SK-N-SH (cell line): ENCODE results near the gene FAM216A. TPM values are rescaled to one million over a fixed set of nuclear protein-coding genes. Genes with fewer than 3 reads are reported as not detected.

Experiments used
- CTCF ChIA-PET: fragments of 300-600, 350-600 bp; formaldehyde crosslinking; extraction: SDS; loops from one replicate; lab custom pipeline; 2021; lab: Yijun Ruan, JAX
- POLR2A ChIA-PET: fragments of 350-600 bp; sonication (Branson Sonifier 250); formaldehyde crosslinking; extraction: SDS; loops from one replicate; lab custom pipeline; 2020; ENCODE audit warnings: antibody characterized with exemption, inconsistent platforms; lab: Yijun Ruan, JAX
- DNase-seq: peaks from one replicate; pipeline ENCODE4 v3.0.0; 2012
- H2AFZ ChIP-seq: fragments of 200-600 bp; sonication (generic); 2 replicates; pipeline ENCODE4 v1.8.1; 2016; ENCODE audit warnings: antibody characterized with exemption, mild to moderate bottlenecking, low read depth
- H3F3A ChIP-seq: fragments of 200-600 bp; sonication (generic); replicated peaks from 2 replicates; pipeline ENCODE3; 2016; ENCODE audit warnings: antibody characterized with exemption, mild to moderate bottlenecking; ENCODE audit not compliant: insufficient read depth
- H3K27ac ChIP-seq, 2 experiments: fragments of 200-500 bp in 1 of 2; fragments of 200-600 bp in 1 of 2; sonication (Bioruptor generic) in 1 of 2; sonication (generic), shearing (Covaris generic) in 1 of 2; 2 replicates each; pipeline versions ENCODE4 v1.5.1 to v1.6.1; 2014 to 2016; ENCODE audit warnings: low read depth in 2 of 2, inconsistent platforms in 1 of 2, low read length in 1 of 2, mild to moderate bottlenecking in 1 of 2, mixed read lengths in 1 of 2
- H3K27me3 ChIP-seq: fragments of 200-600 bp; sonication (generic), shearing (Covaris generic); 2 replicates; pipeline ENCODE4 v1.6.1; 2016; ENCODE audit warnings: mixed run types; ENCODE audit not compliant: insufficient read depth
- H3K36me3 ChIP-seq, 2 experiments: fragments of 200-500 bp in 1 of 2; fragments of 200-600 bp in 1 of 2; sonication (Bioruptor generic) in 1 of 2; sonication (generic) in 1 of 2; replicated peaks in 1 of 2; 2 replicates each; pipeline versions ENCODE3 to v1.5.1; 2014 to 2016; ENCODE audit warnings: low read length in 1 of 2, mild to moderate bottlenecking in 1 of 2; ENCODE audit not compliant: insufficient read depth in 2 of 2, control insufficient read depth in 1 of 2
- H3K4me1 ChIP-seq, 2 experiments: fragments of 200-500 bp in 1 of 2; fragments of 200-600 bp in 1 of 2; sonication (Bioruptor generic) in 1 of 2; sonication (generic), shearing (Covaris generic) in 1 of 2; 2 replicates each; pipeline versions ENCODE4 v1.5.1 to v1.6.1; 2014 to 2016; ENCODE audit warnings: low read depth in 1 of 2, low read length in 1 of 2, mixed run types in 1 of 2; ENCODE audit not compliant: insufficient read depth in 2 of 2, control insufficient read depth in 1 of 2
- H3K4me2 ChIP-seq: fragments of 200-600 bp; sonication (generic), shearing (Covaris generic); 2 replicates; pipeline ENCODE4 v1.6.1; 2017; ENCODE audit warnings: mixed run types
- H3K4me3 ChIP-seq, 2 experiments: fragments of 200-500 bp in 1 of 2; fragments of 200-600 bp in 1 of 2; sonication (Bioruptor generic) in 1 of 2; sonication (generic), shearing (Covaris generic) in 1 of 2; 2 replicates each; pipeline versions ENCODE4 v1.5.1 to v1.8.1; 2014 to 2016; ENCODE audit warnings: low read depth in 2 of 2, inconsistent platforms in 1 of 2, low read length in 1 of 2, mild to moderate bottlenecking in 1 of 2, mixed read lengths in 1 of 2, moderate library complexity in 1 of 2
- H3K79me2 ChIP-seq: fragments of 200-600 bp; sonication (generic); 2 replicates; pipeline ENCODE4 v1.8.1; 2017; ENCODE audit warnings: mild to moderate bottlenecking; ENCODE audit not compliant: insufficient read depth
- H3K9ac ChIP-seq: fragments of 200-600 bp; sonication (generic); 2 replicates; pipeline ENCODE4 v1.6.1; 2017; ENCODE audit warnings: mixed run types
- H3K9me2 ChIP-seq: fragments of 200-600 bp; sonication (generic); 2 replicates; pipeline ENCODE4 v1.6.1; 2017; ENCODE audit warnings: mixed run types
- H3K9me3 ChIP-seq: fragments of 200-600 bp; sonication (generic); 2 replicates; pipeline ENCODE4 v1.6.1; 2017; ENCODE audit warnings: mixed run types, mild to moderate bottlenecking, moderate library complexity
- H4K20me1 ChIP-seq: fragments of 200-600 bp; sonication (generic); 2 replicates; pipeline ENCODE4 v1.6.1; 2017; ENCODE audit warnings: mild to moderate bottlenecking, mixed run types; ENCODE audit not compliant: insufficient read depth
- CHD2 ChIP-seq: fragments of 150-350 bp; IDR thresholded peaks from 2 replicates; pipeline ENCODE4 v1.6.1; 2018; ENCODE audit warnings: low read length; ENCODE audit not compliant: partially characterized antibody
- ELF1 ChIP-seq: IDR thresholded peaks from 2 replicates; pipeline ENCODE4 v1.4.0; 2012
- EZH2phosphoT487 ChIP-seq: fragments of 200-600 bp; sonication (generic); IDR thresholded peaks from 2 replicates; pipeline ENCODE4 v1.6.1; 2017; ENCODE audit warnings: low read depth, mixed run types, mild to moderate bottlenecking, antibody characterized with exemption, moderate library complexity, borderline replicate concordance
- FOSL2 ChIP-seq: IDR thresholded peaks from 2 replicates; pipeline ENCODE4 v1.4.0; 2012; ENCODE audit warnings: low read depth, mild to moderate bottlenecking, moderate library complexity, borderline replicate concordance
- FOXM1 ChIP-seq: IDR thresholded peaks from 2 replicates; pipeline ENCODE4 v1.4.0; 2012; ENCODE audit warnings: low read depth, mild to moderate bottlenecking
- GABPA ChIP-seq: IDR thresholded peaks from 2 replicates; pipeline ENCODE4 v1.4.0; 2012; ENCODE audit warnings: low read depth, mild to moderate bottlenecking
- GATA2 ChIP-seq: sonication (generic); formaldehyde crosslinking; IDR thresholded peaks from 2 replicates; pipeline ENCODE4 v1.5.0; 2020; ENCODE audit warnings: mild to moderate bottlenecking, missing genetic modification reagents
- JUND ChIP-seq: IDR thresholded peaks from 2 replicates; pipeline ENCODE4 v1.4.0; 2012
- POLR2AphosphoS5 ChIP-seq: IDR thresholded peaks from 2 replicates; pipeline ENCODE4 v1.6.1; 2012; ENCODE audit warnings: low read depth, low read length
- RAD21 ChIP-seq: IDR thresholded peaks from 2 replicates; pipeline ENCODE4 v1.6.1; 2012; ENCODE audit warnings: mild to moderate bottlenecking, low read length
- RCOR1 ChIP-seq: fragments of 150-350 bp; IDR thresholded peaks from 2 replicates; pipeline ENCODE4 v1.6.1; 2017; ENCODE audit warnings: antibody characterized with exemption, low read length
- TEAD4 ChIP-seq: IDR thresholded peaks from 2 replicates; pipeline ENCODE4 v1.4.0; 2012; ENCODE audit warnings: mild to moderate bottlenecking, borderline replicate concordance; ENCODE audit not compliant: insufficient read depth
- YY1 ChIP-seq: IDR thresholded peaks from 2 replicates; pipeline ENCODE4 v1.4.0; 2012; ENCODE audit warnings: low read depth, mild to moderate bottlenecking
- WGBS: methylation state at CpG from one replicate; pipeline ENCODE4 v1.1.6; 2017; ENCODE audit warnings: low lambda C conversion rate; 5-methylcytosine and 5-hydroxymethylcytosine counted together
- polyA plus RNA-seq, 3 experiments: library from polyadenylated mRNA; depleted of rRNA; stranded (reverse); fragments of >200 nt; gene quantifications; 2 replicates each; pipeline ENCODE4 v1.2.3, GENCODE V29; 2012
- TF ChIP-seq, protein P1 (sequence below): fragments of 150-350 bp; IDR thresholded peaks from 2 replicates; pipeline ENCODE4 v1.6.1; 2017; ENCODE audit warnings: antibody characterized with exemption, low read length, low read depth, borderline replicate concordance
- TF ChIP-seq, protein P2 (sequence below): IDR thresholded peaks from 2 replicates; pipeline ENCODE4 v1.6.1; 2012; ENCODE audit warnings: mild to moderate bottlenecking, low read depth, low read length, moderate library complexity
- TF ChIP-seq, protein P3 (sequence below): IDR thresholded peaks from 2 replicates; pipeline ENCODE4; 2012
- TF ChIP-seq, protein P4 (sequence below): fragments of 200-600 bp; sonication (generic); IDR thresholded peaks from 2 replicates; pipeline ENCODE4 v1.6.1; 2017; ENCODE audit warnings: antibody characterized with exemption, mild to moderate bottlenecking, moderate library complexity

Gene FAM216A
- polyA plus RNA-seq, 1 of the 3 experiments (the other 2 are of a cell fraction) = 29.8 TPM

DNA sequence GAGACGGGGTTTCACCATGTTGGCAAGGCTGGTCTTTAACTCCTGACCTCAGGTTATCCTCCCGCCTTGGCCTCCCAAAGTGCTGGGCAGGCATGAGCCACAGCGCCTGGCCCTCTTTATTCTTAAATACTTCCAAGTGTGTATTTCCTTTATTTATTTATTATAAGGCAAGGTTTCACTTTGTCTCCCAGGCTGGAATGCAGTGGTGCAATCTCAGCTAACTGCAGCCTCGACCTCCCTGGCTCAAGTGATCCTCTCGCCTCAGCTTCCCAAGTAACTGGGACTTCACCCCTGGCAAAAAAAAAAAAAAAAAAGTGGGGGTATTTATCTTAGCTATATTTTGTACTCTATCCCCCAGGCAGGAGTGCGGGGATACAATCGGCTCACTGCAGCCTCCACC, 6.8 kb downstream of the FAM216A start:
- no peak for TF ChIP-seq ELF1
- TF ChIP-seq YY1 = no peak
- no peak for TF ChIP-seq EZH2phosphoT487
- TF ChIP-seq, protein P1, sequence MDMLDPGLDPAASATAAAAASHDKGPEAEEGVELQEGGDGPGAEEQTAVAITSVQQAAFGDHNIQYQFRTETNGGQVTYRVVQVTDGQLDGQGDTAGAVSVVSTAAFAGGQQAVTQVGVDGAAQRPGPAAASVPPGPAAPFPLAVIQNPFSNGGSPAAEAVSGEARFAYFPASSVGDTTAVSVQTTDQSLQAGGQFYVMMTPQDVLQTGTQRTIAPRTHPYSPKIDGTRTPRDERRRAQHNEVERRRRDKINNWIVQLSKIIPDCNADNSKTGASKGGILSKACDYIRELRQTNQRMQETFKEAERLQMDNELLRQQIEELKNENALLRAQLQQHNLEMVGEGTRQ = no peak
- TF ChIP-seq POLR2AphosphoS5 = no peak
- TF ChIP-seq TEAD4 = no peak
- TF ChIP-seq GABPA = no peak
- H4K20me1 ChIP-seq = no peaks in the 10 kb centered on the region
- no peak overlapping the region for H3K27ac ChIP-seq
- H3K4me2 ChIP-seq = no peak overlapping the region
- no peaks in the 10 kb centered on the region for H3K9me3 ChIP-seq
- ChIA-PET CTCF (interaction anchor here (1.2 kb wide), 1 partner anchor 25 kb away, joined by 3 read pairs; the partner anchor contains the start of gene ARPC3), POLR2A (interaction anchor here (1.0 kb wide), 1 partner anchor 195 kb away, joined by 3 read pairs; no protein-coding TSS in a partner anchor)
- H3K36me3 ChIP-seq = peaks cover 5 to 15% of the 10 kb centered on the region in 2 experiments
- no peaks in the 10 kb centered on the region for H3K27me3 ChIP-seq
- H2AFZ ChIP-seq = no peak overlapping the region
- 96% methylated on average over 7 of the region's 7 CpGs for WGBS
- H3K4me1 ChIP-seq = no peaks in the 10 kb centered on the region
- H3K4me3 ChIP-seq = no peak overlapping the region
- peaks cover 8% of the 10 kb centered on the region for H3F3A ChIP-seq
- no peak for DNase-seq
- no peak overlapping the region for H3K9ac ChIP-seq
- peaks cover 25% of the 10 kb centered on the region; the same call in 1 of the 2 replicates for H3K79me2 ChIP-seq
- no peaks in the 10 kb centered on the region for H3K9me2 ChIP-seq

DNA sequence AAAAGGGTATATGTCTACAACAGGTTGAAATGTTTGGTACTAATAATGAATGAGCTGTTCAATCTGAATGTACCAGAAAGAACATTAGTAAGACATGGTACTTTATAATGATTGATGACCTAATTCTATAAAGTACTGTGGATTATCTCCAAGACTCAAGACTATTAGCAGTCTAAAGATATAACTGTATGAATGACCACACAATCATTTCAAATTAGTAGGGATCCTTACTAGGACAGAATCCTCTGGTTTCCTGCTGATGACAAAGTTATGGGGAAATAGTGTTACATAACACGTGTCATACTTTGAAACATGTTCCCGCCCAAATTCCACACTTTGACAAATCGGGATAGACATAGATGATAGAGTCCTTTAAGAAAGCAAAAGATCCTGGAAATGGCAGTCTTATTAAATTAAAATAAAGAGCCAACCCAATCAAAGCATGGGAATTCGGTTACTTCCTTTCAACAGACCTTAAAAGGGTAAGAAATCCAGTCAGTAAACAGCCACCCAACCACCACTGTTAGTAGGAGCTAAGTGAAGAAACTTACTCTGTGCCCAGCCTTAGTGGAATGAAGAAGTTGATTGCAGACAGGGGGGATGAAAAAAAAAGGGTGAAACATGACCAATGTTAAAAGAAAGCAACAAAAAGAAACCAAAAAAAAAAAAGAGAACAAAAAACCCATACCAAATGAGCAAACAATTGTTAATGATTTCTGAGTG, 30.5 kb downstream of the FAM216A start:
- H2AFZ ChIP-seq = no peak overlapping the region
- H3K9ac ChIP-seq = no peak overlapping the region; the same call in 1 of the 2 replicates
- peaks cover 8% of the 10 kb centered on the region; the same call in 1 of the 2 replicates for H4K20me1 ChIP-seq
- H3K4me1 ChIP-seq = peaks cover 10 to 20% of the 10 kb centered on the region in 2 experiments; a peak in 3 of 4 replicates
- no peaks in the 10 kb centered on the region for H3K9me3 ChIP-seq
- POLR2A ChIA-PET = no interaction called here
- peaks cover 74% of the 10 kb centered on the region for H3K79me2 ChIP-seq
- no peak overlapping the region for H3K4me3 ChIP-seq
- 80% methylated on average over 4 of the region's 4 CpGs for WGBS
- CTCF ChIA-PET = interaction anchor here (1.1 to 2.1 kb wide), 2 partner anchors 17 to 30 kb away, joined by 4 to 11 read pairs; partner anchors contain the start of gene FAM216A
- H3F3A ChIP-seq = peaks cover 21% of the 10 kb centered on the region
- no peaks in the 10 kb centered on the region for H3K27me3 ChIP-seq
- peaks cover 27 to 46% of the 10 kb centered on the region in 2 experiments for H3K36me3 ChIP-seq
- peak overlapping the region in 1 of 2 experiments; percentile 12; a peak in 1 of 4 replicates for H3K27ac ChIP-seq
- H3K4me2 ChIP-seq = peak overlapping the region; percentile 6; the same call in 1 of the 2 replicates
- no peak for DNase-seq
- no peaks in the 10 kb centered on the region for H3K9me2 ChIP-seq
- no peak for TF ChIP-seq EZH2phosphoT487
- TF ChIP-seq FOXM1 = no peak
- TF ChIP-seq, protein P2, sequence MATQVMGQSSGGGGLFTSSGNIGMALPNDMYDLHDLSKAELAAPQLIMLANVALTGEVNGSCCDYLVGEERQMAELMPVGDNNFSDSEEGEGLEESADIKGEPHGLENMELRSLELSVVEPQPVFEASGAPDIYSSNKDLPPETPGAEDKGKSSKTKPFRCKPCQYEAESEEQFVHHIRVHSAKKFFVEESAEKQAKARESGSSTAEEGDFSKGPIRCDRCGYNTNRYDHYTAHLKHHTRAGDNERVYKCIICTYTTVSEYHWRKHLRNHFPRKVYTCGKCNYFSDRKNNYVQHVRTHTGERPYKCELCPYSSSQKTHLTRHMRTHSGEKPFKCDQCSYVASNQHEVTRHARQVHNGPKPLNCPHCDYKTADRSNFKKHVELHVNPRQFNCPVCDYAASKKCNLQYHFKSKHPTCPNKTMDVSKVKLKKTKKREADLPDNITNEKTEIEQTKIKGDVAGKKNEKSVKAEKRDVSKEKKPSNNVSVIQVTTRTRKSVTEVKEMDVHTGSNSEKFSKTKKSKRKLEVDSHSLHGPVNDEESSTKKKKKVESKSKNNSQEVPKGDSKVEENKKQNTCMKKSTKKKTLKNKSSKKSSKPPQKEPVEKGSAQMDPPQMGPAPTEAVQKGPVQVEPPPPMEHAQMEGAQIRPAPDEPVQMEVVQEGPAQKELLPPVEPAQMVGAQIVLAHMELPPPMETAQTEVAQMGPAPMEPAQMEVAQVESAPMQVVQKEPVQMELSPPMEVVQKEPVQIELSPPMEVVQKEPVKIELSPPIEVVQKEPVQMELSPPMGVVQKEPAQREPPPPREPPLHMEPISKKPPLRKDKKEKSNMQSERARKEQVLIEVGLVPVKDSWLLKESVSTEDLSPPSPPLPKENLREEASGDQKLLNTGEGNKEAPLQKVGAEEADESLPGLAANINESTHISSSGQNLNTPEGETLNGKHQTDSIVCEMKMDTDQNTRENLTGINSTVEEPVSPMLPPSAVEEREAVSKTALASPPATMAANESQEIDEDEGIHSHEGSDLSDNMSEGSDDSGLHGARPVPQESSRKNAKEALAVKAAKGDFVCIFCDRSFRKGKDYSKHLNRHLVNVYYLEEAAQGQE = no peak
- TF ChIP-seq JUND = no peak
- no peak for TF ChIP-seq RCOR1
- TF ChIP-seq GATA2 (CRISPR knock-in tag) = no peak
- no peak for TF ChIP-seq RAD21
- no peak for TF ChIP-seq CHD2
- TF ChIP-seq, protein P3, sequence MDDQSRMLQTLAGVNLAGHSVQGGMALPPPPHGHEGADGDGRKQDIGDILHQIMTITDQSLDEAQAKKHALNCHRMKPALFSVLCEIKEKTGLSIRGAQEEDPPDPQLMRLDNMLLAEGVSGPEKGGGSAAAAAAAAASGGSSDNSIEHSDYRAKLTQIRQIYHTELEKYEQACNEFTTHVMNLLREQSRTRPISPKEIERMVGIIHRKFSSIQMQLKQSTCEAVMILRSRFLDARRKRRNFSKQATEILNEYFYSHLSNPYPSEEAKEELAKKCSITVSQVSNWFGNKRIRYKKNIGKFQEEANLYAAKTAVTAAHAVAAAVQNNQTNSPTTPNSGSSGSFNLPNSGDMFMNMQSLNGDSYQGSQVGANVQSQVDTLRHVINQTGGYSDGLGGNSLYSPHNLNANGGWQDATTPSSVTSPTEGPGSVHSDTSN = no peak
- no peak for TF ChIP-seq FOSL2
- TF ChIP-seq, protein P1 = no peak
- no peak for TF ChIP-seq POLR2AphosphoS5
- TF ChIP-seq GABPA = no peak
- TF ChIP-seq, protein P4, sequence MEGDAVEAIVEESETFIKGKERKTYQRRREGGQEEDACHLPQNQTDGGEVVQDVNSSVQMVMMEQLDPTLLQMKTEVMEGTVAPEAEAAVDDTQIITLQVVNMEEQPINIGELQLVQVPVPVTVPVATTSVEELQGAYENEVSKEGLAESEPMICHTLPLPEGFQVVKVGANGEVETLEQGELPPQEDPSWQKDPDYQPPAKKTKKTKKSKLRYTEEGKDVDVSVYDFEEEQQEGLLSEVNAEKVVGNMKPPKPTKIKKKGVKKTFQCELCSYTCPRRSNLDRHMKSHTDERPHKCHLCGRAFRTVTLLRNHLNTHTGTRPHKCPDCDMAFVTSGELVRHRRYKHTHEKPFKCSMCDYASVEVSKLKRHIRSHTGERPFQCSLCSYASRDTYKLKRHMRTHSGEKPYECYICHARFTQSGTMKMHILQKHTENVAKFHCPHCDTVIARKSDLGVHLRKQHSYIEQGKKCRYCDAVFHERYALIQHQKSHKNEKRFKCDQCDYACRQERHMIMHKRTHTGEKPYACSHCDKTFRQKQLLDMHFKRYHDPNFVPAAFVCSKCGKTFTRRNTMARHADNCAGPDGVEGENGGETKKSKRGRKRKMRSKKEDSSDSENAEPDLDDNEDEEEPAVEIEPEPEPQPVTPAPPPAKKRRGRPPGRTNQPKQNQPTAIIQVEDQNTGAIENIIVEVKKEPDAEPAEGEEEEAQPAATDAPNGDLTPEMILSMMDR = no peak
